Fibroblast of pulmonary artery (primary cell): ENCODE data around the gene CACNA2D1.

Experiments
- DNase-seq: peaks from one replicate; pipeline ENCODE4 v3.0.0-alpha.2; 2010; ENCODE audit warnings: low read depth
- H3K4me3 ChIP-seq: replicated peaks from 2 replicates; pipeline ENCODE4 v1.5.1; 2011; ENCODE audit warnings: low read depth, mild to moderate bottlenecking, control low read depth, low read length, moderate library complexity
- CTCF ChIP-seq: IDR thresholded peaks from 2 replicates; pipeline ENCODE4 v1.5.1; 2011; ENCODE audit warnings: mild to moderate bottlenecking, control low read depth, low read length, inconsistent platforms; ENCODE audit errors: missing control alignments

Gene CACNA2D1

DNA sequence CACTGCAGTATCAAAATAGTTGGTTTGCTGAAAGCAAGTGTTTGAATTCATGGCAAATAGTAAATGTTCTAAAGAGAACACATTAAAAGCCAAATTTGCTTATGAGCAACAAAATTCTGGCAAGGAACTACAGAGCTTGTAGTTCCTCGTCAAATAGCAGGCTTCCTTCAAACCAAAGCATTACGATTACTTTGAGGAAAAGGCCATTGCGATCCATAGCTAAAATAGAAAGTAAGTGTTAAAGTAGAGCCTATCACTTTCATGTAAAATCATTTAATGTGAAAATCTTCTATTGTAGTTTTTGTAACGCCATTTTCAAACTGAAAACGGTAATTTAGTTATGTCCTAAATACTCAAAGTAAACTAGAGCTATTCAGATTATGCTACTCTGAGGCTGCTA is 20.1 kb downstream of the CACNA2D1 start:
- H3K4me3 ChIP-seq, result no peak overlapping the region
- DNase-seq, result no peak
- no peak for TF ChIP-seq CTCF

DNA sequence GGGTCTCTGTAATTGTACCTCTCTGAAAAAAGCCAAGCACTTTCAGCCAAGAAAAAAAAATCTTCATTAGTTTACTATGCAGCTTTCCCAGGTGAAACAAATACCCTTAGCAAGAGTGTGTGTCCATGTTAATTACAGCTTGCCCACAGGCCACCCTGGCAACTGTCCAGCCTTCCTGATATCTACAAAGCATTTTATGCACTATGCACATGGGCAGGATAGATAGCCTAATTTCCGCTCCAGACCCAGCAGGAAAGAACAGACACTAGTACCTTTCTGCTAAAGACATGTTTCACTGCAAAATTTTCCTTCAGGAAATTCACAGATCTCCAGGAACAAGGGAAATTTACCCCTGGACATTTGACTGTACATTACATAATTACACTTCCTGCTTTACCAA is 24.4 kb downstream of the CACNA2D1 start:
- H3K4me3 ChIP-seq, result no peak overlapping the region
- DNase-seq, result no peak
- TF ChIP-seq CTCF, result no peak

DNA sequence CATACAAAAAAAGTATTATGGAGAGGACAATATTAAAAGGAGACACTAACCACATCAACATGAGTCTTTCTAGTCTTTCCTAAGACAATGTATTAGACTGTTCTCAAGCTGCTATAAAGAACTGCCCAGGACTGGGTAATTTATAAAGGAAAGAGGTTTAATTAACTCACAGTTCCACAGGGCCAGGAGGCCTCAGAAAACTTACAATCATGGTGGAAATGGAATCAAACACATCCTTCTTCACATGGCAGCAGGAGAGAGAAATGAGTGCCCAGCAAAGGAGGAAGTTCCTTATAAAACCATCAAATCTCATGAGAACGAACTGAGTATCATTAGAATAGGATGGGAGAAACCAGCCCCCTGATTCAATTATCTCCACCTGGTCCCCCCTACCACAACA is 25.7 kb downstream of the CACNA2D1 start:
- no peak for TF ChIP-seq CTCF
- DNase-seq, result no peak
- no peak overlapping the region for H3K4me3 ChIP-seq

- no peak overlapping the region for H3K4me3 ChIP-seq
- no peak for TF ChIP-seq CTCF
- DNase-seq, result no peak
Measured at GRCh38 chr7:82416402-82416801, 27.2 kb downstream of the CACNA2D1 start.

DNA sequence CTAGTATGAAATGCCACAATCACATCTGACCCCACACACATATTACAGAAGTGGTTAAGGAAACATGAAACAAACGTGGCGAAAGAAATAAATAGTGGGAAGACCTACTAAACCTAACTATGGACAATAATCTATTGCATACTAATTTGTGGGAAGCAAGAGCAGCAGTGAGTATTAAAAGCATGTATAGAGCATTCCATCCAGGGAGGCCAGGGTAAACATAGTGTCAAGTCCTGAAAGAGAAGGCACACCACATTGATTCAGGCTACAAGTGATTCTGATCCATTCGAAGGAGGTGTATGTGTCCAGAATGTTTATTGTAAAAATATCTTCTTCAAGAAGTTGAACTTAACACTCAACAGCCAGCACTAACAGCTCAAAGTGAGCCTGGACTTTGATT is 29.2 kb downstream of the CACNA2D1 start:
- no peak for DNase-seq
- no peak overlapping the region for H3K4me3 ChIP-seq
- no peak for TF ChIP-seq CTCF

DNA sequence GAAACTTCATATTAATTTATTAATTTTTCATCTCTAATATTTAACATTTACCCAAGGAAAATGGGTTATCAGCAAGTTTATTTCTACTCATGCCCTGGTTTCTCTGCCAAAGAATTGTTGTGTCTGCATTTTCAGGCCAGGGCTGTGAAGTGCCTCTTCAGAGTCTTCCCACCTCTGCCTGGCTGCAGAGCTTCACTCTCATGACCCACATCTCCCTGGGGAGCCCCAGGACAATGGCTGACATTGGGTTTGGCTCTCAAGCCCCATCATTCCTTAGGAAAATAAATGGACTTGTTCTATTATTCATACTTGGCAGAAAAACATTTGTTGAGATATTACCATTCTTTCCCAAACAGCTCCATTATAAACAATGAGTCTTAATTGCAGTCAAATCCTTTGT is 30.3 kb downstream of the CACNA2D1 start:
- TF ChIP-seq CTCF, result no peak
- H3K4me3 ChIP-seq, result no peak overlapping the region
- DNase-seq, result peak; percentile 46

- DNase-seq, result no peak
- H3K4me3 ChIP-seq, result no peak overlapping the region
- TF ChIP-seq CTCF, result no peak
Measured at GRCh38 chr7:82411732-82412131, 31.8 kb downstream of the CACNA2D1 start.
